HepG2 (cell line): ENCODE data around the gene NT5C3B. TPM values are rescaled to one million over a fixed set of nuclear protein-coding genes. Genes with fewer than 3 reads are reported as not detected.

Experiments
- ARID2 ChIP-seq: sonication (generic); formaldehyde crosslinking; IDR thresholded peaks from 2 replicates; pipeline ENCODE4 v1.8.1; 2022; ENCODE audit warnings: mild to moderate bottlenecking, missing genetic modification reagents, borderline replicate concordance
- FOXA1 ChIP-seq, 2 experiments: fragments of 450-650 bp in 1 of 2; sonication (generic) in 1 of 2; formaldehyde crosslinking in 1 of 2; IDR thresholded peaks; 2 replicates each; pipeline versions ENCODE4 v1.4.0 to v1.6.1; 2016 to 2020; ENCODE audit warnings: missing genetic modification reagents in 1 of 2
- GZF1 ChIP-seq: sonication (generic); formaldehyde crosslinking; IDR thresholded peaks from 2 replicates; pipeline ENCODE4 v1.5.1; 2020; ENCODE audit warnings: mild to moderate bottlenecking, missing genetic modification reagents
- HDAC1 ChIP-seq: sonication (generic); formaldehyde crosslinking; IDR thresholded peaks from 2 replicates; pipeline ENCODE4 v1.5.1; 2020; ENCODE audit warnings: mild to moderate bottlenecking, missing genetic modification reagents
- KDM1A ChIP-seq: IDR thresholded peaks from 2 replicates; pipeline ENCODE4 v1.6.1; 2016; ENCODE audit warnings: missing compliant biosample characterization
- KMT2B ChIP-seq: IDR thresholded peaks from 2 replicates; pipeline ENCODE4 v1.6.1; 2016; ENCODE audit warnings: missing genetic modification reagents, missing compliant biosample characterization
- MAZ ChIP-seq, 2 experiments: sonication (generic) in 1 of 2; formaldehyde crosslinking in 1 of 2; IDR thresholded peaks; 2 replicates each; pipeline versions ENCODE4 v1.5.0 to v1.6.1; 2012 to 2020; ENCODE audit warnings: low read depth in 2 of 2, mild to moderate bottlenecking in 2 of 2, borderline replicate concordance in 1 of 2, improper control_type of control experiment in 1 of 2, low read length in 1 of 2, missing genetic modification reagents in 1 of 2, moderate library complexity in 1 of 2
- PHF8 ChIP-seq: sonication (generic); formaldehyde crosslinking; IDR thresholded peaks from 2 replicates; pipeline ENCODE4 v1.5.0; 2020; ENCODE audit warnings: missing genetic modification reagents
- POLR2G ChIP-seq: fragments of 200-400 bp; formaldehyde crosslinking; IDR thresholded peaks from 2 replicates; pipeline ENCODE4 v1.6.1; 2018; ENCODE audit warnings: mild to moderate bottlenecking, low read depth, low read length, moderate library complexity
- REL ChIP-seq: sonication (generic); formaldehyde crosslinking; conservative IDR thresholded peaks from 2 replicates; pipeline ENCODE4 v1.8.0; 2022; ENCODE audit warnings: mild to moderate bottlenecking, missing genetic modification reagents, moderate library complexity
- SYNCRIP ChIP-seq: fragments of 200-400 bp; formaldehyde crosslinking; IDR thresholded peaks from 2 replicates; pipeline ENCODE4 v1.6.1; 2018; ENCODE audit warnings: mild to moderate bottlenecking, low read depth, low read length; ENCODE audit not compliant: insufficient read depth
- ZNF614 ChIP-seq: IDR thresholded peaks from 2 replicates; pipeline ENCODE4 v1.6.1; 2018; ENCODE audit warnings: missing biosample characterization, missing genetic modification reagents, inconsistent platforms, borderline replicate concordance
- ZNF75D ChIP-seq: sonication (generic); formaldehyde crosslinking; IDR thresholded peaks from 2 replicates; pipeline ENCODE4 v1.8.1; 2023; ENCODE audit warnings: missing genetic modification reagents, mild to moderate bottlenecking, borderline replicate concordance
- ZNF891 ChIP-seq: sonication (generic); formaldehyde crosslinking; IDR thresholded peaks from 2 replicates; pipeline ENCODE4 v1.5.0; 2020; ENCODE audit warnings: mild to moderate bottlenecking, missing genetic modification reagents
- polyA plus RNA-seq, 8 experiments: library from polyadenylated mRNA; depleted of rRNA in 3 of 8; stranded (reverse) in 7 of 8; unstranded in 1 of 8; fragments of >200 nt; fragmentation: Illumina TruSeq in 4 of 8; extraction: Trizol in 4 of 8; gene quantifications; 2 replicates each; pipeline versions ENCODE4 v1.2.1 to v1.2.3, GENCODE V29; 2011 to 2016; ENCODE audit warnings: low read depth in 4 of 8, missing spikeins in 1 of 8, mixed read lengths in 1 of 8; ENCODE audit not compliant: insufficient read depth in 1 of 8
- total RNA-seq, 5 experiments: library from RNA; depleted of rRNA; stranded (reverse); fragments of >200 nt; fragmentation: Illumina TruSeq; extraction: Trizol; gene quantifications; 2 replicates each; pipeline ENCODE4 v1.2.3, GENCODE V29; 2016; ENCODE audit warnings: low read depth in 1 of 5
- TF ChIP-seq, protein P1 (sequence below): sonication (generic); formaldehyde crosslinking; IDR thresholded peaks from 2 replicates; pipeline ENCODE4 v1.8.0; 2022; ENCODE audit warnings: mild to moderate bottlenecking, missing genetic modification reagents, moderate library complexity
- TF ChIP-seq, protein P2 (sequence below): sonication (generic); formaldehyde crosslinking; IDR thresholded peaks from 2 replicates; pipeline ENCODE4 v1.8.1; 2023; ENCODE audit warnings: mild to moderate bottlenecking, missing genetic modification reagents, borderline replicate concordance
- TF ChIP-seq, protein P3 (sequence below): sonication (generic); formaldehyde crosslinking; IDR thresholded peaks from 2 replicates; pipeline ENCODE4 v1.4.0; 2020; ENCODE audit warnings: missing genetic modification reagents
- TF ChIP-seq, protein P4 (sequence below): IDR thresholded peaks from 2 replicates; pipeline ENCODE4 v1.6.1; 2012; ENCODE audit warnings: inconsistent platforms
- TF ChIP-seq, protein P5 (sequence below): sonication (generic); formaldehyde crosslinking; IDR thresholded peaks from 2 replicates; pipeline ENCODE4 v1.5.0; 2020; ENCODE audit warnings: mild to moderate bottlenecking, missing genetic modification reagents

Gene NT5C3B
- total and polyA plus RNA-seq, 2 of the 13 experiments (the other 11 are each of a cell fraction or from before 2014, with no cell fraction given) = 104 to 126 TPM

DNA sequence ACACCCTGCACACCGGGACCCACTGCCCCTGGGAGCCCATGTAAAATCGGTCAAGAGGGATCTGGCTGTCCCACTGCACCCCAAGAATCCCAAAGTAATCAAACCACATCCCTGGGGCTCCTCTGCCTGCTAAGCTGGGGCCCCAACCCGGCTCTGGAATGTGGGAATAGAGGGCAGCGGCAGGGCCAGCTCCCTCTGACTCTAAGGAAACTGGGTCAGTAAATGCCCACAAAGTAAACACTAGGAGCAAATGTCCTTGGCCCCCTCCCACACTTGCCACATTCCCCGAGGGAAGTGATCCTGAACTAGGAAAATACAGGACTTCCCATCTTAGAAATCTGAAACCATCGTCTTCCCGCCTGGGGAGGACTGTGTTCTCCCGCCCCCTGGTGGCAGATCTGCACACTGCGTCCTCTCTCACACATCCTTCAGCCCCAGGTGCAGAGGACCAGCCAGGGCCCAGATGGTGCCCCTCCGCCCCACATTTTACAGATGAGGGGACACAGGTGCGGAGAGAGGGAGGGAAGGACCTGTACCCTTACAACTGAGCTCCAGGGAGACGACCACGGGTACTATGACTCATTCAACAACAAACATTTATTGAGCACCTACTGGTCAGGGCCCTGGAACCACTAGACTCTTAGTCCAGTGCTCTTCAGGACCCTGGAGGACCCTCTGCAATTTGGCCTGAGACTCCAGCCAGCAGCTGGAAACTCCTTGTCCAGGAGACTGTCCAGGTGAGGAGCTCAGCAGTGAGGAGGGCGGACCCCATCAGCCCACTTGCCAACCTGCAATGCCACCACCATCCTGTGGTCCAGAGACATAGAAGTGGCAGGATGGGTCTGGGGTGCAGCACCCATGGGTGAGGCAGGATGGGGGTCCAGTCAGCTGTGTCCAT lies 34.4 kb downstream of the NT5C3B start (continued):
- TF ChIP-seq, protein P1, sequence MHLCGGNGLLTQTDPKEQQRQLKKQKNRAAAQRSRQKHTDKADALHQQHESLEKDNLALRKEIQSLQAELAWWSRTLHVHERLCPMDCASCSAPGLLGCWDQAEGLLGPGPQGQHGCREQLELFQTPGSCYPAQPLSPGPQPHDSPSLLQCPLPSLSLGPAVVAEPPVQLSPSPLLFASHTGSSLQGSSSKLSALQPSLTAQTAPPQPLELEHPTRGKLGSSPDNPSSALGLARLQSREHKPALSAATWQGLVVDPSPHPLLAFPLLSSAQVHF (CRISPR knock-in tag) = no peak
- no peak for TF ChIP-seq REL
- TF ChIP-seq ARID2 (CRISPR knock-in tag) = 0 out of 2 replicates have a peak, but pooled peaks have one; percentile 27
- TF ChIP-seq HDAC1 (CRISPR knock-in tag) = no peak; the same call in 1 of the 2 replicates
- no peak for TF ChIP-seq SYNCRIP
- TF ChIP-seq GZF1 (CRISPR knock-in tag) = 0 out of 2 replicates have a peak, but pooled peaks have one; percentile 13
- TF ChIP-seq ZNF614 (CRISPR knock-in tag) = peak; percentile 63; the same call in 1 of the 2 replicates
- TF ChIP-seq, protein P2, sequence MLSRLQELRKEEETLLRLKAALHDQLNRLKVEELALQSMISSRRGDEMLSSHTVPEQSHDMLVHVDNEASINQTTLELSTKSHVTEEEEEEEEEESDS (CRISPR knock-in tag) = 0 out of 2 replicates have a peak, but pooled peaks have one; percentile 54
- no peak for TF ChIP-seq KMT2B (CRISPR knock-in tag)
- peak; percentile 63 for TF ChIP-seq POLR2G
- TF ChIP-seq, protein P3, sequence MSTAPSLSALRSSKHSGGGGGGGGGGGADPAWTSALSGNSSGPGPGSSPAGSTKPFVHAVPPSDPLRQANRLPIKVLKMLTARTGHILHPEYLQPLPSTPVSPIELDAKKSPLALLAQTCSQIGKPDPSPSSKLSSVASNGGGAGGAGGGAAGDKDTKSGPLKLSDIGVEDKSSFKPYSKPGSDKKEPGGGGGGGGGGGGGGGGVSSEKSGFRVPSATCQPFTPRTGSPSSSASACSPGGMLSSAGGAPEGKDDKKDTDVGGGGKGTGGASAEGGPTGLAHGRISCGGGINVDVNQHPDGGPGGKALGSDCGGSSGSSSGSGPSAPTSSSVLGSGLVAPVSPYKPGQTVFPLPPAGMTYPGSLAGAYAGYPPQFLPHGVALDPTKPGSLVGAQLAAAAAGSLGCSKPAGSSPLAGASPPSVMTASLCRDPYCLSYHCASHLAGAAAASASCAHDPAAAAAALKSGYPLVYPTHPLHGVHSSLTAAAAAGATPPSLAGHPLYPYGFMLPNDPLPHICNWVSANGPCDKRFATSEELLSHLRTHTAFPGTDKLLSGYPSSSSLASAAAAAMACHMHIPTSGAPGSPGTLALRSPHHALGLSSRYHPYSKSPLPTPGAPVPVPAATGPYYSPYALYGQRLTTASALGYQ (CRISPR knock-in tag) = no peak
- TF ChIP-seq MAZ (IDR thresholded peaks at IDR 0.05; ENCODE audit: borderline replicate concordance, low read depth, low read length) = peak; percentile 68; the same call in 1 of the 2 replicates
- no peak; the same call in 1 of the 2 replicates for TF ChIP-seq MAZ (CRISPR knock-in tag; IDR thresholded peaks at IDR 0.05; ENCODE audit: low read depth)
- TF ChIP-seq FOXA1 (IDR thresholded peaks at IDR 0.05) = no peak
- no peak for TF ChIP-seq FOXA1 (CRISPR knock-in tag; IDR thresholded peaks at IDR 0.05)
- TF ChIP-seq KDM1A (CRISPR knock-in tag) = no peak
- TF ChIP-seq, protein P4, sequence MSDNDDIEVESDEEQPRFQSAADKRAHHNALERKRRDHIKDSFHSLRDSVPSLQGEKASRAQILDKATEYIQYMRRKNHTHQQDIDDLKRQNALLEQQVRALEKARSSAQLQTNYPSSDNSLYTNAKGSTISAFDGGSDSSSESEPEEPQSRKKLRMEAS = peak; percentile 38; the same call in 1 of the 2 replicates
- TF ChIP-seq ZNF75D (CRISPR knock-in tag) = no peak
- 0 out of 2 replicates have a peak, but pooled peaks have one; percentile 6 for TF ChIP-seq ZNF891 (CRISPR knock-in tag)
- 0 out of 2 replicates have a peak, but pooled peaks have one; percentile 34 for TF ChIP-seq PHF8
- TF ChIP-seq, protein P5, sequence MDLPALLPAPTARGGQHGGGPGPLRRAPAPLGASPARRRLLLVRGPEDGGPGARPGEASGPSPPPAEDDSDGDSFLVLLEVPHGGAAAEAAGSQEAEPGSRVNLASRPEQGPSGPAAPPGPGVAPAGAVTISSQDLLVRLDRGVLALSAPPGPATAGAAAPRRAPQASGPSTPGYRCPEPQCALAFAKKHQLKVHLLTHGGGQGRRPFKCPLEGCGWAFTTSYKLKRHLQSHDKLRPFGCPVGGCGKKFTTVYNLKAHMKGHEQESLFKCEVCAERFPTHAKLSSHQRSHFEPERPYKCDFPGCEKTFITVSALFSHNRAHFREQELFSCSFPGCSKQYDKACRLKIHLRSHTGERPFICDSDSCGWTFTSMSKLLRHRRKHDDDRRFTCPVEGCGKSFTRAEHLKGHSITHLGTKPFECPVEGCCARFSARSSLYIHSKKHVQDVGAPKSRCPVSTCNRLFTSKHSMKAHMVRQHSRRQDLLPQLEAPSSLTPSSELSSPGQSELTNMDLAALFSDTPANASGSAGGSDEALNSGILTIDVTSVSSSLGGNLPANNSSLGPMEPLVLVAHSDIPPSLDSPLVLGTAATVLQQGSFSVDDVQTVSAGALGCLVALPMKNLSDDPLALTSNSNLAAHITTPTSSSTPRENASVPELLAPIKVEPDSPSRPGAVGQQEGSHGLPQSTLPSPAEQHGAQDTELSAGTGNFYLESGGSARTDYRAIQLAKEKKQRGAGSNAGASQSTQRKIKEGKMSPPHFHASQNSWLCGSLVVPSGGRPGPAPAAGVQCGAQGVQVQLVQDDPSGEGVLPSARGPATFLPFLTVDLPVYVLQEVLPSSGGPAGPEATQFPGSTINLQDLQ (CRISPR knock-in tag) = 0 out of 2 replicates have a peak, but pooled peaks have one; percentile 41
